NCI-H1930 (cell line): ENCODE measurements around the gene F10.

Source experiments
- DNase-seq, 2 experiments: peaks; one replicate each; lab custom pipeline; 2025; lab: John Stamatoyannopoulos, UW

The F10 gene

GRCh38 chr13:113116871-113117271 lies 5.7 kb upstream of the F10 start:
- DNase-seq = no peak

DNA sequence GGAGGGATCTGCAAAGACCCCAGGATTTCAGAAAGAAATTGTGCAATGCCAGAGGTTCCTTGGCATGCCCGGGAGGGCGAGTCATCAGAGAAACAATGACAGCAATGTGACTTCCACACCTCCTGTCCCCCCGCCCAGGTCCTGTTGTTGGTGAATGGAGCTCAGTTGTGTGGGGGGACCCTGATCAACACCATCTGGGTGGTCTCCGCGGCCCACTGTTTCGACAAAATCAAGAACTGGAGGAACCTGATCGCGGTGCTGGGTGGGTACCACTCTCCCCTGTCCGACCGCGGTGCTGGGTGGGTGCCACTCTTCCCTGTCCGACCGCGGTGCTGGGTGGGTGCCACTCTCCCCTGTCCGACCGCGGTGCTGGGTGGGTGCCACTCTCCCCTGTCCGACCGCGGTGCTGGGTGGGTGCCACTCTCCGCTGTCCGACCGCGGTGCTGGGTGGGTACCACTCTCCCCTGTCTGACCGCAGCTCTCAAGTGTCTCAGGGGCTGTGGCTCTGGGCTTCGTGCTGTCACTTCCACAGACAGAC lies 5.2 kb upstream of the F10 start:
- DNase-seq = no peak

- no peak for DNase-seq
Measured at GRCh38 chr13:113117911-113118260, 4.7 kb upstream of the F10 start.

GRCh38 chr13:113118261-113119021 lies 4.2 kb upstream of the F10 start:
- no peak for DNase-seq

GRCh38 chr13:113119166-113119821 lies 3.3 kb upstream of the F10 start:
- no peak for DNase-seq

- no peak for DNase-seq
Measured at GRCh38 chr13:113119822-113120189, 2.8 kb upstream of the F10 start.

- no peak for DNase-seq
Measured at GRCh38 chr13:113120300-113121182, 2.1 kb upstream of the F10 start.

DNA sequence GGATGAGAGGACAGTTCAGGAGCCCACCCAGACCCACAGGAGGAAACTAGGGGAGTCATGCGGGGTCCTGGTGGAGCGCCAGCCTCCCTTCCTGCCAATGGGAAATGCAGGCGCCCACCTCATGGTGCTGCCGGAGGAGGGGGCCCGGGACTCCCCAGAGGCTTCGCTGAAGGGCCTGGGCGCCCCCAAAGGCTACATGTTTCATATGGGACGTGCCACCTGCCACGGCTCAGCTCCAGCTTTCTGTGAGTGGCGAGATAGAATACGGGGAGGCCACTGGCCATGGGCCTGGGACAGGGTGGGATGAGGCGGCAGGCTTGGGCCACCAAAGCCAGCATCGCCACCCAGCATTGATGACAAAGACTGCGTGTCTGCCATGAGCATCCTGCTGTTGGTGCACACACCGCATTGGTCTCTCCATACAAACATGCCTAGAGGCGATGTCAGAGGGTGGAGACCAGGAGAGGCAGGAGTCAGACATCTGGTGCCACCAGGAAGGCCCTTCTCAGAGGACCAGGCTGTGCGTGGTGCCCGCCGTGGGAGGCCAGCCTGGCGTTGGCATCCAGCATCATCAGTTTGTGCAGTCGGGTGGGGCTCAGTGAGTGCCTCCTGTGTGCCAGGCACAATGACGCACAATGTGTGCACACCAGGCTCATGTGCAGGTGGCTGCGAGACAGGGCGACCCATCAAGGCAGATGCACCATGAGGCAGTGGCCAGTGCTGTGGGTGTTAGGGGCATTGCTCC lies 1.2 kb upstream of the F10 start:
- no peak for DNase-seq

DNA sequence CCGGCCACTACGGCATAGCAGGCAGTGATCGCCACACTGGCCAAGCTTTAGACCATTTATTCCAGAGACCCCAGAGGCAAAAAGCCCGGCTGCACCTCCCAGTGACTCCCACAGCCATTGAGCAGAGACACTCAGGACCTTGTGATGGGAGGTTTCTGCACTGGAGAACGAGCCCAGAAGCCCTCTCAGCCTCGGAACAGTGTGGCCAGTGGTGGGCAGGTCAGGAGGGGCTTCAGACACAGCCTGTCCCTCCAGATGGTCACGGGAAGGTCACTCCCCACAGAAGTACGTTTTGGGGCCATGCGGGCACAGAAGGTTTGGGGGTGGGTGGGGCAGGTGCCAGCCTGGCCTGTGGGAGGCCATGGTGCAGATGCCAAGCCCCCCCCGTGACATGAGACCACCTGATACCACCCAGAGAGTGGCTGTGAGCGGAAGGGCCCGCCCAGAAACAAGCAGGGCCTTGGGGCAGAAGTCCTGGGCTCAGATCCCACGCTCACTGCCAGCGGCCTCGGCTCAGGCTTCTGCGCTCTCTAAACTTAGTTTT lies 599 bp upstream of the F10 start:
- no peak for DNase-seq

GRCh38 chr13:113123226-113124201 lies 915 bp downstream of the F10 start:
- no peak for DNase-seq

- no peak for DNase-seq
Measured at GRCh38 chr13:113124211-113124970, 1.8 kb downstream of the F10 start.

DNA sequence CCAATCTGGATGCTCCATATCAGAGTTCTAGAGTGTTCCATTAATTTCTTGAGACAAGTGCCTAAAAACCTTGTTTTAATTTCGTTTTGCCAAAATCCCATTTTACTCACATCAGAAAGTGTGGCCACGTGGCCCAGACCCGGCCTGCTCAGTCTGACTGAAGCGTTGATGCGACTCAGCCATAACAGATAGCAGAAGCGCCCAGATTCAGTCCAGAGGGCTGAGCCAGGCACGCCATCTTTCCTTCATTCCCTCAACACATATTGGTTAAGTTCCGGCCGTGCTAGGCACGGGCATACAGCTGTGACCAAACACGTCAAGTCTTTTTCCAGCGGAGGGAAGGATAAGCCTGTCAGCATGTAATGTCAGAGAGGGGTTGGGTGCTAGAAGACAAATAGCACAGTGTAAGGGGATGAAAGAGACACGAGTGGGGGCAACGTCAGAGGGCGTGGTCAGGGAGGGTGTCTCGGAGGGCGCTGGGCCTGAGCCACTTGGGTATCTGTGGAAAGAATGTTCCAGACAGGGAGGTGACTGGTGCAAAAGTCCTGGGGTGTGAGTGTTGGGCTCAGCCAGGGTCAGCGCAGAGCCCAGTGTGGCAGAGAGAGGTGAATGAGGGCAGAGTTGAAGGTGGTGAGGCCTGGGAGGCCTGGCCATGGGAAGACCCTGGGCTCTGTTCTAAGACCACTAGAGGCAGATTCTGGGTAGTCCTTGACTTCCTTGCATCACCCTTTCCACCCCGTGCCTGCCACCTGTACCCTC lies 3.1 kb downstream of the F10 start:
- no peak for DNase-seq

- DNase-seq = no peak
Measured at GRCh38 chr13:113126265-113127150, 3.9 kb downstream of the F10 start.

DNA sequence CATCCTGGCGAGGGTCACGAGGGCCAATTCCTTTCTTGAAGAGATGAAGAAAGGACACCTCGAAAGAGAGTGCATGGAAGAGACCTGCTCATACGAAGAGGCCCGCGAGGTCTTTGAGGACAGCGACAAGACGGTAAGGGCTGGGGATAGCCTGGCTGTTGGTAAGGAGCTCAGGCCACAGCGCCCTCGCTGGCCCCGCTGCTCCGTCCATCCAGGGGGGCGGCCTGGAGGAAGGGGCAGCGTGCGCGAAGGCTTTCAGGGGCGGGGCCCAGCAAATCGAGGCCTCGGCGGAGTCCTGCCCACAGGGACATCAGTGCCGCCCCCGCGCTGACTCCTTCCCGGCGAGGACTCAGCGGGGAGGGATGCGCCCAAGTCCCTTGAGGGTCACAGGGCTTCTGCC lies 6.9 kb downstream of the F10 start:
- DNase-seq = no peak

DNA sequence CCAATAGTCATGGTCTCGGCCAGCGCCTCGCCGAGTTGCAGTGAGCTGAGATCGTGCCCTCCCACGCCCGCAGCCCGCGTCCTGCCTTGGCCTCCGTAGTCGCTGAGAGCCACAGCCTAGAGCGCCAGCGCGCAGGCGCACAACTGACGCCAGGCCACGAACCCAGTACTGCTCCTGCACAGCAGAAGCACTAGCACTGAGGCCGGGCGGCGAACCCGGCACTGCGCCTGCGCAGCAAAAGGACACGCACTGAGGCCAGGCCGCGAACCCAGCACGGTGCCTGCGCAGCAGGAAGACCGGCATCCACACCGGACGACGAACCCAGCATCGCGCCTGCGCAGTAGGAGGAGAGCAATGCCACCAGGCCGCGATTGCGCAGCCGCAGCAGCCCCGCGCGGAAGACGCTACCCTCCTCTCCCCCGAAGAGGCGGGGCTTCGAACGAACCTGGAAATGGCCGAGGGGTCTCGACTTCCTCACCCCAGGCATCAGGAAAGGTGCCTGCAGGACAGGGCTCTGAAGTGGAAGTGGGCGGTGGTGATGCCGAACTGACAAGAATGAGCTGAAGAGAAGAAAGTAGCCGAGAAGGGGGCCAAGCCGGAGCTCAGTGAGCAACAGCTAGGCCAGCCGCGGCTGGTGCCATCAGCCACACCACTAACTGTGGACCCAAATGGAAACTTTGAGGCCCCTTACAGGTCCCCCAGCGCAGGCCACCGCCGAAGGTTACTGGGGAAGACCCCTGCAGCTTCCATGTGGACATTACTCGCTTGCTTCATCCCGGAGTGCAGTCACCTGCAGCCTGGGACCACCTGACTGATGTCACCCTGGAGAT lies 7.5 kb downstream of the F10 start:
- DNase-seq = no peak

- no peak for DNase-seq
Measured at GRCh38 chr13:113135281-113135760, 12.7 kb downstream of the F10 start.
